ENCODE results near the gene MAG. TPM values are rescaled to one million over a fixed set of nuclear protein-coding genes. Genes with fewer than 3 reads are reported as not detected.

MAG gene
- total RNA-seq, 6 experiments from 2014 or later: not detected

GRCh38 chr19:35304036-35304435 lies 12.1 kb downstream of the MAG start:
- Mint-ChIP-seq H3K27ac (no peak overlapping the region), H3K4me1 (ENCODE audit: low read depth) (no peaks in the 10 kb centered on the region), H3K9me3 (no peaks in the 10 kb centered on the region), H3K4me3 (no peak overlapping the region), H3K36me3 (ENCODE audit: low read depth) (no peaks in the 10 kb centered on the region), H3K27me3 (ENCODE audit: insufficient read depth) (peaks cover 16% of the 10 kb centered on the region)
- DNase-seq: no peak
- TF ChIP-seq CTCF (IDR thresholded peaks at IDR 0.05): no peak

GRCh38 chr19:35305181-35305580 lies 13.2 kb downstream of the MAG start:
- Mint-ChIP-seq H3K9me3 (no peaks in the 10 kb centered on the region), H3K4me1 (ENCODE audit: low read depth) (no peaks in the 10 kb centered on the region), H3K27ac (no peak overlapping the region), H3K36me3 (ENCODE audit: low read depth) (no peaks in the 10 kb centered on the region), H3K4me3 (no peak overlapping the region), H3K27me3 (ENCODE audit: insufficient read depth) (peaks cover 16% of the 10 kb centered on the region)
- DNase-seq: no peak
- TF ChIP-seq CTCF (IDR thresholded peaks at IDR 0.05): no peak

GRCh38 chr19:35306473-35307246 lies 14.7 kb downstream of the MAG start:
- peak; percentile 38; the same call in 1 of the 2 replicates for TF ChIP-seq CTCF (IDR thresholded peaks at IDR 0.05)
- H3K27me3 Mint-ChIP-seq (ENCODE audit: insufficient read depth): peaks cover 19% of the 10 kb centered on the region
- H3K9me3 Mint-ChIP-seq: no peaks in the 10 kb centered on the region
- H3K27ac Mint-ChIP-seq: no peak overlapping the region
- no peak for DNase-seq
- H3K4me1 Mint-ChIP-seq (ENCODE audit: low read depth): no peaks in the 10 kb centered on the region
- no peaks in the 10 kb centered on the region for H3K36me3 Mint-ChIP-seq (ENCODE audit: low read depth)
- no peak overlapping the region for H3K4me3 Mint-ChIP-seq

GRCh38 chr19:35307931-35308330 lies 16.0 kb downstream of the MAG start:
- TF ChIP-seq CTCF (IDR thresholded peaks at IDR 0.05): no peak
- DNase-seq: no peak
- Mint-ChIP-seq H3K27ac (no peak overlapping the region), H3K4me1 (ENCODE audit: low read depth) (no peaks in the 10 kb centered on the region), H3K9me3 (no peaks in the 10 kb centered on the region), H3K36me3 (ENCODE audit: low read depth) (no peaks in the 10 kb centered on the region), H3K27me3 (ENCODE audit: insufficient read depth) (peaks cover 12% of the 10 kb centered on the region), H3K4me3 (no peak overlapping the region; the same call in 1 of the 2 replicates)

- DNase-seq: no peak
- Mint-ChIP-seq H3K36me3 (ENCODE audit: low read depth) (no peaks in the 10 kb centered on the region), H3K9me3 (no peaks in the 10 kb centered on the region), H3K27me3 (ENCODE audit: insufficient read depth) (peaks cover 14% of the 10 kb centered on the region), H3K4me3 (no peak overlapping the region), H3K27ac (no peak overlapping the region), H3K4me1 (ENCODE audit: low read depth) (no peaks in the 10 kb centered on the region)
- TF ChIP-seq CTCF (IDR thresholded peaks at IDR 0.05): no peak
These were observed 16.9 kb downstream of the MAG start for GRCh38 chr19:35308910-35309309.

All from HFFc6 (cell line).